ENCODE data around the gene MYL10.

DNA sequence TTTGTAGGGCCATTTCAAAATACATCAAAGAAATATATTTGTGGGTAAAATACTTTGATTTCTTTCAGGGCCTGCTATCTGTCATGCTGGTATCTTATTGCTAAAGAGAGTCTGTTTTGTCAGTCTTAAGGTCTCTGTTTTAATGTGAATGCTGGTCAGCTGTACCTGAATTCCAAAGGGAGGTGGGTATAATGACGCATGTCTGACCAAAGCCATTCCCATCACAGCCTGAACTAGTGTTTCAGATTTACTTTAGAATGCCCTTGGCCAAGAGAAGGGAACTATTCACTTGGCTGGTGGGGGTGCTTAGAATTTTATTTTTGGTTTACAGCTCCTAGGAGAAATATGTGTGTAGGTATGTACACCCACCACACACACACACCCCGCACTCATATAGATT lies 30.6 kb upstream of the MYL10 start:
- TF ChIP-seq, protein P1, sequence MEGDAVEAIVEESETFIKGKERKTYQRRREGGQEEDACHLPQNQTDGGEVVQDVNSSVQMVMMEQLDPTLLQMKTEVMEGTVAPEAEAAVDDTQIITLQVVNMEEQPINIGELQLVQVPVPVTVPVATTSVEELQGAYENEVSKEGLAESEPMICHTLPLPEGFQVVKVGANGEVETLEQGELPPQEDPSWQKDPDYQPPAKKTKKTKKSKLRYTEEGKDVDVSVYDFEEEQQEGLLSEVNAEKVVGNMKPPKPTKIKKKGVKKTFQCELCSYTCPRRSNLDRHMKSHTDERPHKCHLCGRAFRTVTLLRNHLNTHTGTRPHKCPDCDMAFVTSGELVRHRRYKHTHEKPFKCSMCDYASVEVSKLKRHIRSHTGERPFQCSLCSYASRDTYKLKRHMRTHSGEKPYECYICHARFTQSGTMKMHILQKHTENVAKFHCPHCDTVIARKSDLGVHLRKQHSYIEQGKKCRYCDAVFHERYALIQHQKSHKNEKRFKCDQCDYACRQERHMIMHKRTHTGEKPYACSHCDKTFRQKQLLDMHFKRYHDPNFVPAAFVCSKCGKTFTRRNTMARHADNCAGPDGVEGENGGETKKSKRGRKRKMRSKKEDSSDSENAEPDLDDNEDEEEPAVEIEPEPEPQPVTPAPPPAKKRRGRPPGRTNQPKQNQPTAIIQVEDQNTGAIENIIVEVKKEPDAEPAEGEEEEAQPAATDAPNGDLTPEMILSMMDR (IDR thresholded peaks at IDR 0.05; ENCODE audit: poor library complexity, severe bottlenecking) = no peak
- TF ChIP-seq TAF1 (IDR thresholded peaks at IDR 0.05; ENCODE audit: low read depth) = no peak
- TF ChIP-seq, protein P2, sequence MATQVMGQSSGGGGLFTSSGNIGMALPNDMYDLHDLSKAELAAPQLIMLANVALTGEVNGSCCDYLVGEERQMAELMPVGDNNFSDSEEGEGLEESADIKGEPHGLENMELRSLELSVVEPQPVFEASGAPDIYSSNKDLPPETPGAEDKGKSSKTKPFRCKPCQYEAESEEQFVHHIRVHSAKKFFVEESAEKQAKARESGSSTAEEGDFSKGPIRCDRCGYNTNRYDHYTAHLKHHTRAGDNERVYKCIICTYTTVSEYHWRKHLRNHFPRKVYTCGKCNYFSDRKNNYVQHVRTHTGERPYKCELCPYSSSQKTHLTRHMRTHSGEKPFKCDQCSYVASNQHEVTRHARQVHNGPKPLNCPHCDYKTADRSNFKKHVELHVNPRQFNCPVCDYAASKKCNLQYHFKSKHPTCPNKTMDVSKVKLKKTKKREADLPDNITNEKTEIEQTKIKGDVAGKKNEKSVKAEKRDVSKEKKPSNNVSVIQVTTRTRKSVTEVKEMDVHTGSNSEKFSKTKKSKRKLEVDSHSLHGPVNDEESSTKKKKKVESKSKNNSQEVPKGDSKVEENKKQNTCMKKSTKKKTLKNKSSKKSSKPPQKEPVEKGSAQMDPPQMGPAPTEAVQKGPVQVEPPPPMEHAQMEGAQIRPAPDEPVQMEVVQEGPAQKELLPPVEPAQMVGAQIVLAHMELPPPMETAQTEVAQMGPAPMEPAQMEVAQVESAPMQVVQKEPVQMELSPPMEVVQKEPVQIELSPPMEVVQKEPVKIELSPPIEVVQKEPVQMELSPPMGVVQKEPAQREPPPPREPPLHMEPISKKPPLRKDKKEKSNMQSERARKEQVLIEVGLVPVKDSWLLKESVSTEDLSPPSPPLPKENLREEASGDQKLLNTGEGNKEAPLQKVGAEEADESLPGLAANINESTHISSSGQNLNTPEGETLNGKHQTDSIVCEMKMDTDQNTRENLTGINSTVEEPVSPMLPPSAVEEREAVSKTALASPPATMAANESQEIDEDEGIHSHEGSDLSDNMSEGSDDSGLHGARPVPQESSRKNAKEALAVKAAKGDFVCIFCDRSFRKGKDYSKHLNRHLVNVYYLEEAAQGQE (IDR thresholded peaks at IDR 0.05; ENCODE audit: borderline replicate concordance) = no peak
- no peak for TF ChIP-seq POLR2AphosphoS5 (IDR thresholded peaks at IDR 0.05)
- no peak for TF ChIP-seq EZH2 (IDR thresholded peaks at IDR 0.05; ENCODE audit: borderline replicate concordance, insufficient read depth, low read length, poor library complexity, severe bottlenecking)
- no peak for TF ChIP-seq EP300 (conservative IDR thresholded peaks at IDR 0.05; ENCODE audit: poor library complexity, severe bottlenecking)
- no peak for TF ChIP-seq SMC3 (conservative IDR thresholded peaks at IDR 0.05; ENCODE audit: poor library complexity)
- no peak for TF ChIP-seq RAD21 (conservative IDR thresholded peaks at IDR 0.05)
- TF ChIP-seq MXI1 (conservative IDR thresholded peaks at IDR 0.05; ENCODE audit: poor library complexity, severe bottlenecking) = no peak

Data from neural cell (in vitro differentiated cells).